ENCODE results near the gene CCDC102B.
"Not testable (repeated sequence)": the region's sequence is repeated elsewhere in the genome, so short reads cannot be mapped to it uniquely, and the experiment has no call there.

The CCDC102B gene

GRCh38 chr18:68830256-68831045 is 32.6 kb downstream of the CCDC102B start:
- no peak for DNase-seq (ENCODE audit: low read depth in 2 of 2)

DNA sequence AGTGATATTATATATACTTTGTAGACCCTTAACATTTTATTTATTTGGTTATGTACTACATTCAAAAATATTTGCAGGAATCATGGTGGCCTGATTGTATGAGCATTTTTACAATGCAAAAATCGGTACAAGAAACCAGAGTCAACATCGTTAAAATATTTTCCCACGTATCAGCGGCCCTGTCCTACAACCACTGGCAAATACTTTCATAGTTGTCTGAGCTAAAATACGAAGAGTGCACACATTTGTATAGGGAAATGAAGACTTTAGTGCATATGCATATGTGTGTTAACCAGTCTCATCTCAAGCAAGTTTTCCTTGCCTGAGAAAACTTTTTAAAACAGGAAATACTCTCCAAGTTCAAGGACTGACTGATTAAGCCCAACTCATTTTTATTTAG is 35.9 kb downstream of the CCDC102B start:
- no peak for DNase-seq (ENCODE audit: low read depth in 2 of 2)

- no peak for DNase-seq (ENCODE audit: low read depth in 2 of 2)
Measured at GRCh38 chr18:68837665-68838451, 40.0 kb downstream of the CCDC102B start.

GRCh38 chr18:68839701-68840100 is 41.8 kb downstream of the CCDC102B start:
- no peak for DNase-seq (ENCODE audit: low read depth in 2 of 2)

- DNase-seq (ENCODE audit: low read depth in 2 of 2), result no peak
Measured at GRCh38 chr18:68840554-68841263, 42.8 kb downstream of the CCDC102B start.

DNA sequence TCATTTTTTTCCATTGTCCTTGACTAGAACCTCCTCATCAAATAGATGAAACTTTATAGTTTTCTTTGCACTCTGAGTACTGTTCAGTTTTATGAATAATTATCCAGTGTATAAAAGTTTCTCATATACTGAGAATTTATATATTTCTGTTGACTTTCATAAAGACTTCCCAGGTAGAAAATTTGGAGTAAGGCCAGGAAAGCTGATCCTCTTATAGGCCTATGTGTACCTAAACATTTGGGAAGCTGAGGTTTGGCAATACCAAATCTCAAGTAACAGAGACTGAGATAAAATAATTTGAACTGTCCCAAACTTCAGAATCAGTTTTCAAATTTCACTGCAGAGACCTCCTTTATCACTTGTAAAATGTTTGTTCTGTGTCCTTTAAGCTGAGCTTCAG is 43.4 kb downstream of the CCDC102B start:
- DNase-seq (ENCODE audit: low read depth in 2 of 2), result no peak

- DNase-seq (ENCODE audit: low read depth in 2 of 2), result no peak
Measured at GRCh38 chr18:68842951-68843350, 45.1 kb downstream of the CCDC102B start.

- no peak for DNase-seq (ENCODE audit: low read depth in 2 of 2)
Measured at GRCh38 chr18:68843473-68844089, 45.7 kb downstream of the CCDC102B start.

- no peak for DNase-seq (ENCODE audit: low read depth in 2 of 2)
Measured at GRCh38 chr18:68847219-68847837, 49.4 kb downstream of the CCDC102B start.

- no peak for DNase-seq (ENCODE audit: low read depth in 2 of 2)
Measured at GRCh38 chr18:68848242-68848641, 50.4 kb downstream of the CCDC102B start.

GRCh38 chr18:68854786-68855391 is 57.0 kb downstream of the CCDC102B start:
- no peak for DNase-seq (ENCODE audit: low read depth in 2 of 2)

GRCh38 chr18:68855491-68855890 is 57.6 kb downstream of the CCDC102B start:
- no peak for DNase-seq (ENCODE audit: low read depth in 2 of 2)

- DNase-seq (ENCODE audit: low read depth in 2 of 2), result no peak
Measured at GRCh38 chr18:68861365-68861764, 63.5 kb downstream of the CCDC102B start.

DNA sequence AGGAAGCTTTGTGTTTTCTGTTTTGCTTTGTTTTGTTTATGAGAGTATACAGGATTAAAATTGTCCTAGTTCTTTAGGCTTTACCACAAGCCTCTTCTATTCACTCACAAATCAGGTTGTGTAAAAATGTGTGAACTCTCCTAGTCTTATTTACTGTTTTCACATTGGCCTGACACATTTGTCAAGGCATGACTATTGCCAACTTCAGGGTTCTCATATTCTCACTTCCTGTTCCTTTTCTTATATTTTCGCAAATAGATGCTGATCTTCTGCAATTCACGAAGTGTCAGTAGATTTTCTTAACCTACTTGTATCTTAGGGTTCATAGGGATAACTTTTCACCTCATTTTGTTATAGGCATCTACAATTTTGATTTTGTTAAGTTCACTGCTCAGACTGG is 67.1 kb downstream of the CCDC102B start:
- DNase-seq (ENCODE audit: low read depth in 2 of 2), result no peak

DNA sequence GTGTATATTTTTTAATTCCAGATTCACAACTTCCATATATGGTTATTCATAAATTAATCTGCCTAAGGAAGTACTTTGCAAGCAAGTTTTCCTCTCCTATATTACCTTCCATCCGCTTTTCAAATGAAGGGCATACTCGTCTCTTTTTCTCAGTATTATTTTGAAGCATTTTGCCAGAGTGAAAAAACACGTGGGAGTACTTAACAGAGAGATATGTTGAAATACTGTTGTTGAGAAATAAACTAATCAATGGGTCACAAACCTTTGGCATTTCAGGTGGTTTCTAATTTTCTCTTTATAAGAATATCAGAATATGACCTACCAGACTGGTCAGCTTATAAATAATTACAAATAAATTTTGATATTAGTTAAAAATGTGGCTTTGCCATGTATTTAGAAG is 67.6 kb downstream of the CCDC102B start:
- DNase-seq (ENCODE audit: low read depth in 2 of 2), result no peak

GRCh38 chr18:68873003-68873402 is 75.1 kb downstream of the CCDC102B start:
- DNase-seq (ENCODE audit: low read depth in 2 of 2), result no peak

DNA sequence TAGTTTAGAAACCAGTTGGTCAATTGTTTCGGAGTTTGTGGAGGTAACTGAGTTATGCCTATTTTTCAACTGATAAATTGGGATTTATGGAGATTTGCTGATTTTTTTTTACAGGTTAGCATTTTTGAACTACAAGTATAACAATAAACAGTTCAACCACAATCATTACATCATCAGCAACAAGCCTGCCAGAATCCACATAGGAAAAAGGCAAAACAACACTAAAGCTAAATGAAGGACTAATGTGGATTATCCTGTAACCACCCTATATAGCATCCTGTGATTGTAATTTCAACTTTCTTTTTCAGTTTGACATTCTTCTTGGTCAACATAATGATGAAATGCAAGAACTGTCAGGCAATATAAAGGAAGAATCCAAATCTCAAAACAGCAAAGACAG is 76.5 kb downstream of the CCDC102B start:
- no peak for DNase-seq (ENCODE audit: low read depth in 2 of 2)

DNA sequence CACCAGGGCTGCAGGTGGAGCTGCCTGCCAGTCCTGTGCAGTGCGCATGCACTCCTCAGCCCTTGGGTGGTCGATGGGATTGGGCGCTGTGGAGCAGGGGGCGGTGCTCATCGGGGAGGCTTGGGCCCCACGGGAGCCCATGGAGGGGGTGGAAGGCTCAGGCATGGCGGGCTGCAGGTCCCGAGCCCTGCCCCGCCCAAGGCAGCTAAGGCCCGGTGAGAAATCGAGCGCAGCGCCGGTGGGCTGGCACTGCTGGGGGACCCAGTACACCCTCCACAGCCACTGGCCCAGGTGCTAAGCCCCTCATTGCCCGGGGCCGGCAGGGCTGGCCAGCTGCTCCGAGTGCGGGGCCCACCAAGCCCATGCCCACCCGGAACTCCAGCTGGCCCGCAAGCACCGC is 82.1 kb downstream of the CCDC102B start:
- not testable (repeated sequence) for DNase-seq (ENCODE audit: low read depth in 2 of 2)

DNA sequence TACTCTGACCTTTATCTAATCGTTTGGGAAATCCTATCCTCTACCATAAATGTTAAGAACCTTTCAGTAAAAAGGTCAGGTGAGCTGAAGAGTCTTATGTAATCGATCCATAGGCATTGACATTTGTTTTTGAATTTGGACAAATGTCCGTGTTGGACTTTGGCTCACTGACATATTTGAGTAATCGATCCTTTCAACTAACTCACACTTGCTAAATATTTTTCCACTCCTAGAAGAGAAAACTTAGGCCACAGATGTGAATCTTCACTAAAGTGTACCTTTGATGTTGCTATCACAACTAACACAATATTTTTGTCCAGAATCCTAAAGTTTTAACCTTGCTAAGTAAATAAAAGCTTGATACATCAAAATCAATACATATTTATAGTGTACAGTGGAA is 89.5 kb downstream of the CCDC102B start:
- no peak for DNase-seq (ENCODE audit: low read depth in 2 of 2)

- no peak for DNase-seq (ENCODE audit: low read depth in 2 of 2)
Measured at GRCh38 chr18:68893354-68893753, 95.5 kb downstream of the CCDC102B start.

DNA sequence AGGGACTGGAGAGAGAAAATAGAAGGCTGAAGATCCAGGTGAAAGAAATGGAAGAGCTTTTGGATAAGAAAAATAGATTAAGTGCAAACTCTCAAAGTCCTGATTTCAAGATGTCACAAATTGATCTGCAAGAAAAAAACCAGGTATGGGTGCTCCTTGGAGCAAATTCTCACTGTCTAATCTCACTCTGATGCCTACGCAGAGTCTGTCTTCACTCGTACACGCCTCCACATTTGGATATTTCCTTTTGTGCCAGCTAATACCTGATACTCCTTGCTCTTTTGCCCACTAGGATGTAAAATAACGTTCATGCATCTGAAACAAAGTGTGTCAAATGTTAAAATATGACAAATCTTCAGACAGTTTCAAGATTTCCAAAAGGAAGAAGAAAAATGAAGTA is 99.4 kb downstream of the CCDC102B start:
- DNase-seq (ENCODE audit: low read depth in 2 of 2), result no peak
